VCaP (cell line): Measurements from ENCODE around the gene NRXN3.

Experiments used
- H3K27ac ChIP-seq: fragments of 450-650 bp; 2 replicates; pipeline ENCODE4 v1.5.1; 2017
- CTCF ChIP-seq: fragments of 450-650 bp; conservative IDR thresholded peaks from 2 replicates; pipeline ENCODE4 v1.5.1; 2017; ENCODE audit warnings: mild to moderate bottlenecking, moderate library complexity

NRXN3 gene

DNA sequence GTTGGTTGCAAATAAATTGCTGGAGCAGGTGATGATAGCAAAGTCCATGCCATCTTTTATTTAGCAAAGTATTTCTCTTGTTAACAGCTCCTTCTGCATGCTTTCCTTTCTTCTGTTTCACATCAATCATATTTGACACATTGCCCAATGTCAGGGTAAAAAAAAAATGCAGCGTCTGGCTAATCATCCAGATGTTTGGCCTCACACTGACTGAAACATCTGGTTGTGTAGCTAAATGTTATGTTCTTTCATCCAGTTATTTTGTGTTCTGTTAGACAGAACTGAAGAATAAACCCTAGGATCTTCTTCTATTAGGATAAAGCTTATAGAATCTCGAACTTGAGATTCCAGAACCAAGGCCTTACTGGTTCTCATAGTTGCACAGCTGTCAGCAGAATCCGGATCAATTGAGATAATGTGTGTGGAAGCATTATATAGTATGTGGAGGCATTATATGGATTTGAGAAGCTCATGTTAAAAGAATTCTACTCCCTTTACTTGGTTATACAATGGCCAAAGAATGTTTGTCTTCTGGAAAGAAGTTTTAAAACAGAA lies 1182.0 kb downstream of the NRXN3 start:
- no peak overlapping the region for H3K27ac ChIP-seq
- no peak for TF ChIP-seq CTCF

GRCh38 chr14:79354336-79354735 lies 1184.2 kb downstream of the NRXN3 start:
- no peak for TF ChIP-seq CTCF

GRCh38 chr14:79356040-79356439 lies 1185.9 kb downstream of the NRXN3 start:
- peak; percentile 40 for TF ChIP-seq CTCF

More at GRCh38 chr14:79354336-79354735, 1184.2 kb downstream of the NRXN3 start:
- H3K27ac ChIP-seq, result no peak overlapping the region

DNA sequence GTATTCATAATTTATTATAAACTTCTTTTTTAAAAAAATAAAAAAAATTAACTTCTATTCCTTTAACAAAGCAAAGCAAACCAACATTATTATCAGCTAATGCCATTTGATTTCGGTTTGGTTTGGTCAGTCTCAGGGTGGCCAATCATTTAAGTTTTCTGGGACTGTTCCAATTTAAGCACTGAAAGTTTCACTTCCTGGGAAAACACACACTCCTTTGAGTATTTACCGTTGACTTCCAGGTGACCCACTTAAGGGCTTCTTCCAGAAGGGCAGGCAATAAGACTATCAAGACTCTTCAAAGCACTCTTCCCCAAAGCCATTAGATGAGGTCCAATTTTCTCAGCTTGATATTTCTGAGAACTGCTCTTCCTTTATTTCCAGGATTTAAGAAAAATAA lies 1187.1 kb downstream of the NRXN3 start:
- TF ChIP-seq CTCF, result no peak
- H3K27ac ChIP-seq, result no peak overlapping the region

More at GRCh38 chr14:79356040-79356439, 1185.9 kb downstream of the NRXN3 start:
- H3K27ac ChIP-seq, result no peak overlapping the region

DNA sequence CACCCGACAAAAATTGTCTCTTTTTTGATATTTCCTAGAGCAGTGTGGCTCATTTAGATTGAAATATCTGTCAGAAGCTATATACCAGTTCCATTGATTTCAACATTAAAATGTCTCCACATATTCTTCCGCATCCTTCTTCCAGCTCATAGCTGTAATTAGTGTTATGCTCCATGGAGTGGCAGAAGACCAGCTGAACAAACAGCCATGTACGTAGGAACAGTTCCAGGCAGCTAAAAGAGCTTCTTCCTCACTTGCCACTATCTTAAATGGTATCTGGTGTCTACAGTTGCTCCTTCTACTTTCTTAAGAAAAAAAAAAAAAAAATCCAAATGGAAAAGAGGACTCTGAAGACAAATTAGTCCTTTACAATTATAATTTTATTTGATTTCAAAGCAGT lies 1193.1 kb downstream of the NRXN3 start:
- TF ChIP-seq CTCF, result 0 out of 2 replicates have a peak, but pooled peaks have one; percentile 23
- H3K27ac ChIP-seq, result no peak overlapping the region

DNA sequence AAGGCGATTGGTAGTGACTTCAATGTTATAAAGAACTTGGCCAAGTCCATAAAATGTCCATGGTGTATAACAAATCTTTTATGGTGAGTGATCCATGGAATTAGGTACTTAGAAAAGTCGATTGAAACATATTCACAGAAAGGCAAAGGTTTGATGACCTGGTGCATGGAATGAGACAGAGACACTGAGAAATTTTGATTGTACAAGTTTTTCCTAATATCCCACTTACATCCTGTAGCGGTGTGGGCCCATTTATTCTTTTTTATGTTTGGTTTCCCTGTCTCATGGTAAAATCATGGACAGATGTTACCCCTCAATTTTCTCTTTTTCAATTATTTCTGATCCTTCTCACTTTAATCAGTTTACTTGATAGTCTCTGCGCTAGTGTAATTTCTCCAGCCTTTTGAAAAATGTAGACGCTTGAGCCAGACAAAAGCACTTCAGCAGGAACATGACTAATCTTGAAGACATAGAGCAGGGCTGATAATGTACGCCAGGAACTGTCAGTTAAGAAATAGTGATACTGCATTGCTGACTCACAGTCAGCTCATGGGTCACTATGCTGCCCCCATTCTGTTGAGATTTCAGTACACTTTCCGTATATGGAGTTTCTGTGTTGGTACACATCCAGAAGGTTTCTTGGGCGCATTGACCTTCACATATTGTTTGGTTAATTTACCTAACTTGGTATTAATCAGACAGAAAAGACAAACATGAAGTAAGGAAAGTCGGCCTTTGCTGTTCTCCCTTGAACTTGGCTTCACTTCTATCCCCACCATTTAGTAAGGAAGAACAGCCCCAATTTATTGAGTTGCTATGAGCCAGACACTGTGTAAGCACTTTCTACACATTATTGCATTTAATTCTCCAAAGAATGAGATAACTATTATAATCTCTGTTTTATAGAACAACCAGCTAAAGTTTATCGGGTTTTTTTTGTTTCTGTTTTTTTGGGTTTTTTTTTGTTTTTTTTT lies 1199.5 kb downstream of the NRXN3 start:
- TF ChIP-seq CTCF, result no peak
- no peak overlapping the region for H3K27ac ChIP-seq

DNA sequence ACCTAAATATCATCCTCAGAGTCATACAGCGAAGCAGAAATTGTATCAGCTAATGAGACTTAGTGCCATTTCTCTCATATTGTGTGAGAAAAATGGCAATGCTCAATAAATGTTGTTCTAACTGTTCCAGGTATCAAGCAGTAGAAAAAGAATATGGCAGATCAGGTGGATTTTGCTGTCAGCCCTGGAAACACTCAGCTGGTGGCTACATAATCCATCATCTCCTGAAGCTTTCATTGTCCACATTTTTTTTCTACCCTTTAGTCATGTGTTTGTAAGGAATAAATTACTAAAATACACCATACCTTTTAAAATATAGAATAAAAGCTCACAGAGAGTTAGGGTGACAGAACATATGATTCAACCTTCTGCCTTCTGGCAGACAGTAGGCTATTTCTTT lies 1200.8 kb downstream of the NRXN3 start:
- no peak overlapping the region for H3K27ac ChIP-seq
- no peak for TF ChIP-seq CTCF
